ENCODE data around the gene MTCL1.

Gene MTCL1

GRCh38 chr18:8843005-8843404, 137.6 kb downstream of the MTCL1 start:
- DNase-seq: no peak

GRCh38 chr18:8844721-8845148, 139.4 kb downstream of the MTCL1 start:
- no peak for DNase-seq

- no peak for DNase-seq
Measured at GRCh38 chr18:8845506-8845905, 140.2 kb downstream of the MTCL1 start.

- no peak for DNase-seq
Measured at GRCh38 chr18:8847066-8847755, 141.9 kb downstream of the MTCL1 start.

GRCh38 chr18:8847900-8848299, 142.5 kb downstream of the MTCL1 start:
- DNase-seq: no peak

GRCh38 chr18:8848541-8848940, 143.2 kb downstream of the MTCL1 start:
- no peak for DNase-seq

GRCh38 chr18:8849696-8850095, 144.3 kb downstream of the MTCL1 start:
- DNase-seq: no peak

GRCh38 chr18:8851659-8852058, 146.3 kb downstream of the MTCL1 start:
- DNase-seq: no peak

- DNase-seq: no peak
Measured at GRCh38 chr18:8854550-8854949, 149.2 kb downstream of the MTCL1 start.

- DNase-seq: no peak
Measured at GRCh38 chr18:8854962-8855361, 149.6 kb downstream of the MTCL1 start.

- DNase-seq: no peak
Measured at GRCh38 chr18:8856212-8856611, 150.9 kb downstream of the MTCL1 start.

GRCh38 chr18:8856769-8857393, 151.5 kb downstream of the MTCL1 start:
- DNase-seq: no peak

GRCh38 chr18:8857806-8858205, 152.4 kb downstream of the MTCL1 start:
- no peak for DNase-seq

GRCh38 chr18:8858888-8859511, 153.6 kb downstream of the MTCL1 start:
- DNase-seq: no peak

GRCh38 chr18:8860845-8861642, 155.7 kb downstream of the MTCL1 start:
- no peak for DNase-seq

- no peak for DNase-seq
Measured at GRCh38 chr18:8863427-8863826, 158.1 kb downstream of the MTCL1 start.

- no peak for DNase-seq
Measured at GRCh38 chr18:8865934-8866333, 160.6 kb downstream of the MTCL1 start.

- no peak for DNase-seq
Measured at GRCh38 chr18:8866679-8867078, 161.3 kb downstream of the MTCL1 start.

- no peak for DNase-seq
Measured at GRCh38 chr18:8868276-8868675, 162.9 kb downstream of the MTCL1 start.

- no peak for DNase-seq
Measured at GRCh38 chr18:8868779-8869415, 163.5 kb downstream of the MTCL1 start.

- no peak for DNase-seq
Measured at GRCh38 chr18:8869696-8870095, 164.3 kb downstream of the MTCL1 start.

- DNase-seq: no peak
Measured at GRCh38 chr18:8870528-8870927, 165.2 kb downstream of the MTCL1 start.

- DNase-seq: no peak
Measured at GRCh38 chr18:8871489-8871888, 166.1 kb downstream of the MTCL1 start.
